Smooth muscle cell (in vitro differentiated cells): ENCODE measurements around the gene ATP2A1. TPM values are rescaled to one million over a fixed set of nuclear protein-coding genes. Genes with fewer than 3 reads are reported as not detected.

Experiments
- DNase-seq: peaks from one replicate; lab custom pipeline; 2025; ENCODE audit not compliant: unreplicated experiment; lab: John Stamatoyannopoulos, UW
- H2AFZ ChIP-seq: fragments of 200-600 bp; sonication (generic); 2 replicates; pipeline ENCODE4 v1.6.0; 2016; ENCODE audit warnings: antibody characterized with exemption, low read depth, mild to moderate bottlenecking
- H3F3A ChIP-seq: fragments of 200-600 bp; sonication (generic); 2 replicates; pipeline ENCODE4 v1.6.0; 2017; ENCODE audit warnings: antibody characterized with exemption, low read depth
- H3K27ac ChIP-seq: fragments of 200-600 bp; sonication (generic); 2 replicates; pipeline ENCODE4 v1.5.1; 2016; ENCODE audit warnings: low read depth, mild to moderate bottlenecking
- H3K27me3 ChIP-seq: fragments of 200-600 bp; sonication (generic); 2 replicates; pipeline ENCODE4 v1.6.1; 2016; ENCODE audit warnings: low read depth, mild to moderate bottlenecking
- H3K36me3 ChIP-seq: fragments of 200-600 bp; sonication (generic); 2 replicates; pipeline ENCODE4 v1.5.1; 2016; ENCODE audit warnings: low read depth
- H3K4me1 ChIP-seq: fragments of 200-600 bp; sonication (generic); 2 replicates; pipeline ENCODE4 v1.5.1; 2016; ENCODE audit warnings: low read depth
- H3K4me2 ChIP-seq: fragments of 200-600 bp; sonication (generic); 2 replicates; pipeline ENCODE4 v1.6.0; 2016; ENCODE audit warnings: mild to moderate bottlenecking
- H3K4me3 ChIP-seq: fragments of 200-600 bp; sonication (generic); 2 replicates; pipeline ENCODE4 v1.5.1; 2016; ENCODE audit warnings: mild to moderate bottlenecking
- H3K79me2 ChIP-seq: fragments of 200-600 bp; sonication (generic); 2 replicates; pipeline ENCODE4 v1.6.0; 2016; ENCODE audit warnings: low read depth, mild to moderate bottlenecking
- H3K9ac ChIP-seq: fragments of 200-600 bp; sonication (generic); 2 replicates; pipeline ENCODE4 v1.6.0; 2016; ENCODE audit warnings: low read depth
- H3K9me3 ChIP-seq: fragments of 200-600 bp; sonication (generic); replicated peaks from 2 replicates; pipeline ENCODE4 v1.5.1; 2016; ENCODE audit warnings: low read depth
- H4K20me1 ChIP-seq: fragments of 200-600 bp; sonication (generic); 2 replicates; pipeline ENCODE4 v1.6.0; 2016; ENCODE audit warnings: low read depth
- CTCF ChIP-seq: fragments of 200-600 bp; sonication (generic); IDR thresholded peaks from 2 replicates; pipeline ENCODE4 v1.5.1; 2017; ENCODE audit warnings: borderline replicate concordance, mild to moderate bottlenecking, antibody characterized with exemption; ENCODE audit not compliant: insufficient read depth, poor library complexity, severe bottlenecking
- WGBS: methylation state at CpG from one replicate; pipeline ENCODE4 v1.1.7; 2016; ENCODE audit warnings: low lambda C conversion rate; 5-methylcytosine and 5-hydroxymethylcytosine counted together
- polyA plus RNA-seq: library from polyadenylated mRNA; unstranded; fragments of >200 nt; fragmentation: Nextera tagmentation; extraction: Ambion mirVana; gene quantifications from 2 replicates; pipeline ENCODE4 v1.2.1, GENCODE V29; 2016
- total RNA-seq: library from RNA; depleted of rRNA; stranded (reverse); fragments of >200 nt; gene quantifications from 2 replicates; pipeline ENCODE4 v1.2.3, GENCODE V29; 2014

The ATP2A1 gene
- total and polyA plus RNA-seq, 2 experiments from 2014 or later = 0.09 to 1.2 TPM

- no peak overlapping the region for H2AFZ ChIP-seq
- H3K27me3 ChIP-seq = no peaks in the 10 kb centered on the region
- H4K20me1 ChIP-seq = no peaks in the 10 kb centered on the region
- WGBS = 95% methylated on average over 19 of the region's 19 CpGs
- no peaks in the 10 kb centered on the region for H3K36me3 ChIP-seq
- peaks cover 4% of the 10 kb centered on the region for H3F3A ChIP-seq
- no peak for TF ChIP-seq CTCF
- no peak overlapping the region for H3K4me3 ChIP-seq
- H3K9ac ChIP-seq = no peak overlapping the region
- H3K27ac ChIP-seq = no peak overlapping the region
- no peaks in the 10 kb centered on the region for H3K9me3 ChIP-seq
- no peak overlapping the region for H3K4me2 ChIP-seq
- H3K79me2 ChIP-seq = peaks cover 32% of the 10 kb centered on the region
- DNase-seq = no peak
- peaks cover 7% of the 10 kb centered on the region for H3K4me1 ChIP-seq
Measured at GRCh38 chr16:28844226-28844885, 33.9 kb upstream of the ATP2A1 start.

GRCh38 chr16:28845293-28845692 is 33.0 kb upstream of the ATP2A1 start:
- no peak for TF ChIP-seq CTCF
- no peak overlapping the region for H2AFZ ChIP-seq
- H3F3A ChIP-seq = peaks cover 4% of the 10 kb centered on the region
- H3K36me3 ChIP-seq = no peaks in the 10 kb centered on the region
- WGBS = 77% methylated on average over 10 of the region's 10 CpGs
- no peaks in the 10 kb centered on the region for H3K27me3 ChIP-seq
- DNase-seq = no peak
- H3K4me1 ChIP-seq = peaks cover 7% of the 10 kb centered on the region
- H3K27ac ChIP-seq = peak overlapping the region; percentile 55
- H3K9ac ChIP-seq = peak overlapping the region; percentile 89
- H3K9me3 ChIP-seq = no peaks in the 10 kb centered on the region
- peak overlapping the region; percentile 93 for H3K4me2 ChIP-seq
- peaks cover 33% of the 10 kb centered on the region for H3K79me2 ChIP-seq
- no peaks in the 10 kb centered on the region for H4K20me1 ChIP-seq
- peak overlapping the region; percentile 79 for H3K4me3 ChIP-seq

- Histone ChIP-seq H3K27me3 (no peaks in the 10 kb centered on the region), H3K9me3 (no peaks in the 10 kb centered on the region), H3K4me2 (peak overlapping the region; percentile 93), H2AFZ (peak overlapping the region; percentile 25), H3K27ac (peak overlapping the region; percentile 55), H3K4me3 (peak overlapping the region; percentile 79), H3K36me3 (no peaks in the 10 kb centered on the region), H3K9ac (peak overlapping the region; percentile 89), H3F3A (peaks cover 4% of the 10 kb centered on the region), H4K20me1 (no peaks in the 10 kb centered on the region), H3K79me2 (peaks cover 33% of the 10 kb centered on the region), H3K4me1 (peaks cover 7% of the 10 kb centered on the region)
- WGBS = 2% methylated on average over 16 of the region's 16 CpGs
- DNase-seq = no peak
- no peak for TF ChIP-seq CTCF
Measured at GRCh38 chr16:28845761-28846079, 32.6 kb upstream of the ATP2A1 start.
